HG03439 (cell line): Measurements from ENCODE around the gene DHX58.

Experiments
- ATAC-seq: cut with Tn5 transposase; IDR thresholded peaks from one replicate; pipeline ENCODE4 v1.9.1; 2021; ENCODE audit warnings: mild to moderate bottlenecking, moderate library complexity; ENCODE audit not compliant: unreplicated experiment

Gene DHX58

GRCh38 chr17:42130310-42130936 is 17.9 kb upstream of the DHX58 start:
- no peak for ATAC-seq

GRCh38 chr17:42129109-42129837 is 16.8 kb upstream of the DHX58 start:
- no peak for ATAC-seq

- no peak for ATAC-seq
These were observed 14.9 kb upstream of the DHX58 start for GRCh38 chr17:42127414-42127813.

GRCh38 chr17:42126836-42127235 is 14.3 kb upstream of the DHX58 start:
- ATAC-seq = no peak

- no peak for ATAC-seq
These were observed 13.1 kb upstream of the DHX58 start for GRCh38 chr17:42125565-42125964.

- no peak for ATAC-seq
These were observed 11.7 kb upstream of the DHX58 start for GRCh38 chr17:42124256-42124655.

- no peak for ATAC-seq
These were observed 10.1 kb upstream of the DHX58 start, which contains the start of gene HSPB9 for GRCh38 chr17:42122371-42123303. Gene HSPB9 (plus strand): TSS chr17:42122804. CDS start chr17:42122851, 47 bp downstream.

- peak; percentile 61 for ATAC-seq
These were observed 8.6 kb upstream of the DHX58 start, which contains the start of gene KAT2A for GRCh38 chr17:42120770-42121769. Gene KAT2A (minus strand): TSS chr17:42121367. CDS start chr17:42121304, 63 bp downstream.

- no peak for ATAC-seq
These were observed 7.8 kb upstream of the DHX58 start for GRCh38 chr17:42120161-42120769.

- no peak for ATAC-seq
These were observed 6.8 kb upstream of the DHX58 start for GRCh38 chr17:42119301-42119700.

- no peak for ATAC-seq
These were observed 6.0 kb upstream of the DHX58 start for GRCh38 chr17:42118545-42118944.

GRCh38 chr17:42118126-42118510 is 5.6 kb upstream of the DHX58 start:
- no peak for ATAC-seq

GRCh38 chr17:42117397-42118125 is 5.0 kb upstream of the DHX58 start:
- ATAC-seq = no peak

GRCh38 chr17:42116705-42117396 is 4.3 kb upstream of the DHX58 start:
- ATAC-seq = no peak

GRCh38 chr17:42114118-42114517 is 1.6 kb upstream of the DHX58 start:
- no peak for ATAC-seq

GRCh38 chr17:42113293-42114069 is 967 bp upstream of the DHX58 start:
- no peak for ATAC-seq

GRCh38 chr17:42111871-42112551 is 503 bp downstream of the DHX58 start:
- no peak for ATAC-seq
